ENCODE data around the gene AOPEP. TPM values are rescaled to one million over a fixed set of nuclear protein-coding genes. Genes with fewer than 3 reads are reported as not detected.
A peak's percentile ranks its signal among the peaks of the same experiment; 100 is the strongest.

AOPEP gene
- total RNA-seq, 6 experiments from 2014 or later, result 36.6 to 110 (median 63.3) TPM

- H3K4me3 ChIP-seq, result no peak overlapping the region
- no peaks in the 10 kb centered on the region for H3K27me3 ChIP-seq
- H3K27ac ChIP-seq, result no peak overlapping the region
- no peaks in the 10 kb centered on the region for H3K4me1 ChIP-seq
- H3K36me3 ChIP-seq, result peaks cover 0 to 25% (median 4%) of the 10 kb centered on the region in 4 donors
- TF ChIP-seq CTCF (IDR thresholded peaks at IDR 0.05) (no peak), POLR2A (IDR thresholded peaks at IDR 0.05) (no peak)
- no peaks in the 10 kb centered on the region for H3K9me3 ChIP-seq
- intact Hi-C loops (cut with DNase I), result no loop called here
- 90% methylated on average over 6 of the region's 6 CpGs for WGBS (ENCODE audit: insufficient coverage, low coverage, low lambda C conversion rate, missing lambda C conversion rate)
- ATAC-seq, result no peak
- no peak for DNase-seq
Observed at GRCh38 chr9:95115104-95115503, 388.6 kb downstream of the AOPEP start.

GRCh38 chr9:95116002-95116807 is 389.7 kb downstream of the AOPEP start:
- Histone ChIP-seq H3K36me3 (peaks cover 0 to 21% (median 2%) of the 10 kb centered on the region in 4 donors), H3K27ac (no peak overlapping the region), H3K4me3 (no peak overlapping the region), H3K4me1 (no peaks in the 10 kb centered on the region), H3K27me3 (no peaks in the 10 kb centered on the region), H3K9me3 (no peaks in the 10 kb centered on the region)
- no peak for TF ChIP-seq POLR2A (IDR thresholded peaks at IDR 0.05)
- peak in 2 of 4 donors; percentile 6 to 33 for TF ChIP-seq CTCF (IDR thresholded peaks at IDR 0.05)
- ATAC-seq (peak in 2 of 4 donors; percentile 29 to 37), DNase-seq (no peak)
- 85% methylated on average over 10 of the region's 11 CpGs for WGBS (ENCODE audit: insufficient coverage, low coverage, low lambda C conversion rate, missing lambda C conversion rate)
- intact Hi-C loops (cut with DNase I), result no loop called here

- H3K27me3 ChIP-seq, result no peaks in the 10 kb centered on the region
- ATAC-seq, result no peak
- intact Hi-C loops (cut with DNase I), result no loop called here
- no peaks in the 10 kb centered on the region for H3K9me3 ChIP-seq
- no peak overlapping the region for H3K27ac ChIP-seq
- H3K4me3 ChIP-seq, result no peak overlapping the region
- peaks cover 0 to 15% (median 2%) of the 10 kb centered on the region in 4 donors for H3K36me3 ChIP-seq
- DNase-seq, result peak in 1 of 3 donors; percentile 30
- TF ChIP-seq CTCF (IDR thresholded peaks at IDR 0.05), result no peak
- no peak for TF ChIP-seq POLR2A (IDR thresholded peaks at IDR 0.05)
- 16% methylated on average over 1 of the region's 1 CpG for WGBS (ENCODE audit: insufficient coverage, low coverage, low lambda C conversion rate, missing lambda C conversion rate)
- H3K4me1 ChIP-seq, result no peaks in the 10 kb centered on the region
Observed at GRCh38 chr9:95116808-95117204, 390.3 kb downstream of the AOPEP start.

- Histone ChIP-seq H3K27ac (no peak overlapping the region), H3K4me1 (no peaks in the 10 kb centered on the region), H3K9me3 (no peaks in the 10 kb centered on the region), H3K4me3 (no peak overlapping the region), H3K36me3 (peaks cover 0 to 11% (median 0%) of the 10 kb centered on the region in 4 donors), H3K27me3 (no peaks in the 10 kb centered on the region)
- TF ChIP-seq POLR2A (IDR thresholded peaks at IDR 0.05) (no peak), CTCF (IDR thresholded peaks at IDR 0.05) (no peak)
- WGBS (ENCODE audit: insufficient coverage, low coverage, low lambda C conversion rate, missing lambda C conversion rate), result 93% methylated on average over 4 of the region's 4 CpGs
- ATAC-seq (no peak), DNase-seq (no peak)
- intact Hi-C loops (cut with DNase I), result no loop called here
Observed at GRCh38 chr9:95118596-95118995, 392.1 kb downstream of the AOPEP start.
